Transverse colon (tissue), 4 donors: ENCODE data around the gene FHAD1. TPM values are rescaled to one million over a fixed set of nuclear protein-coding genes. Genes with fewer than 3 reads are reported as not detected.

Source experiments
- DNase-seq: peaks from one replicate; pipeline ENCODE4 v3.0.0-alpha.2; 2019
- H3K27ac ChIP-seq, 4 donors: fragments of 200-600 bp; sonication (generic); 2 replicates each; pipeline ENCODE4 v1.5.1; 2016 to 2018; ENCODE audit warnings: inconsistent platforms in 4 of 4
- H3K27me3 ChIP-seq: fragments of 200-600 bp; sonication (generic); 2 replicates; pipeline ENCODE4 v1.5.1; 2017; ENCODE audit warnings: inconsistent platforms
- H3K36me3 ChIP-seq, 4 donors: fragments of 200-600 bp; sonication (generic); 2 replicates each; pipeline ENCODE4 v1.5.1; 2017 to 2019; ENCODE audit warnings: inconsistent platforms in 4 of 4
- H3K4me1 ChIP-seq, 4 donors: fragments of 200-600 bp; sonication (generic); 2 replicates each; pipeline ENCODE4 v1.5.1; 2017 to 2020; ENCODE audit warnings: inconsistent platforms in 4 of 4
- H3K4me3 ChIP-seq, 4 donors: fragments of 200-600 bp; sonication (generic); 1 replicate in 1 of 4; 2 replicates in 3 of 4; pipeline versions ENCODE4 v1.5.1 to v1.6.1; 2017 to 2019; ENCODE audit warnings: inconsistent platforms in 4 of 4
- H3K9me3 ChIP-seq, 2 donors: fragments of 200-600 bp; sonication (generic); 2 replicates each; pipeline ENCODE4 v1.5.1; 2017 to 2019; ENCODE audit warnings: inconsistent platforms in 2 of 2
- CTCF ChIP-seq, 5 experiments: fragments of 200-600 bp in 3 of 5; fragments of 450-650 bp in 2 of 5; sonication (generic) in 3 of 5; IDR thresholded peaks; 1 replicate in 2 of 5; 2 replicates in 3 of 5; pipeline ENCODE4 v1.5.1; 2016 to 2017; ENCODE audit warnings: antibody characterized with exemption in 5 of 5, inconsistent platforms in 3 of 5, mild to moderate bottlenecking in 2 of 5, moderate library complexity in 1 of 5
- EP300 ChIP-seq: sonication (generic); formaldehyde crosslinking; IDR thresholded peaks from one replicate; pipeline ENCODE4 v1.6.1; 2017; ENCODE audit warnings: antibody characterized with exemption, low read depth
- POLR2A ChIP-seq: fragments of 450-650 bp; IDR thresholded peaks from one replicate; pipeline ENCODE4 v1.6.1; 2016; ENCODE audit warnings: antibody characterized with exemption, mild to moderate bottlenecking, moderate library complexity
- POLR2AphosphoS5 ChIP-seq, 3 donors: sonication (generic); formaldehyde crosslinking; IDR thresholded peaks; one replicate each; pipeline ENCODE4 v1.6.1; 2016; ENCODE audit warnings: antibody characterized with exemption in 3 of 3
- WGBS, 2 donors: methylation state at CpG; one replicate each; pipeline ENCODE4 v1.1.5; 2018; ENCODE audit warnings: low coverage in 1 of 2; 5-methylcytosine and 5-hydroxymethylcytosine counted together
- in situ Hi-C, 4 donors: fragments of 200-750 bp; cut with MboI; loops; one replicate each; pipeline versions ENCODE4 v1.15.0 to v1.15.1; 2017; ENCODE audit warnings: low sequenced_read_pairs in 3 of 4, low pct_ligation_motif_present in 1 of 4, low pct_unique_long_range_greater_than_20kb in 1 of 4
- intact Hi-C: fragments of 100-400 bp; cut with DNase I; formaldehyde crosslinking; loops from one replicate; pipeline ENCODE4 v1.15.1; 2023; ENCODE audit warnings: low total_unique reads
- total RNA-seq, 4 donors: library from RNA; depleted of rRNA; stranded (reverse); fragments of >200 nt; gene quantifications; one replicate each; pipeline ENCODE4 v1.1.0, GENCODE V29; 2016

The FHAD1 gene
- total RNA-seq, 4 donors from 2014 or later = 0.75 to 0.82 TPM; not detected in 2

- in situ Hi-C loops = no loop called here
- no peaks in the 10 kb centered on the region for H3K27me3 ChIP-seq
- intact Hi-C loops = no loop called here
- TF ChIP-seq POLR2AphosphoS5 (IDR thresholded peaks at IDR 0.05) (no peak), POLR2A (peak; percentile 9)
- H3K9me3 ChIP-seq = no peaks in the 10 kb centered on the region
- H3K36me3 ChIP-seq = no peaks in the 10 kb centered on the region
- peak overlapping the region; percentile 84 to 93 (median 88) for H3K27ac ChIP-seq
- DNase-seq = no peak
- no peak overlapping the region for H3K4me3 ChIP-seq
- peaks cover 43 to 82% (median 70%) of the 10 kb centered on the region in 4 donors for H3K4me1 ChIP-seq
- WGBS, 2 donors = 82% methylated on average over 10 of the region's 10 CpGs; no CpG with 5 or more reads in 1 of the 2 donors
Observed at GRCh38 chr1:15414445-15414983, 167.5 kb downstream of the FHAD1 start.

- peak overlapping the region; percentile 84 to 93 (median 88) for H3K27ac ChIP-seq
- intact Hi-C loops = no loop called here
- TF ChIP-seq POLR2AphosphoS5 (IDR thresholded peaks at IDR 0.05) = peak in 1 of 3 donors; percentile 24
- no peak for TF ChIP-seq CTCF (IDR thresholded peaks at IDR 0.05)
- no peak for TF ChIP-seq POLR2A
- H3K36me3 ChIP-seq = no peaks in the 10 kb centered on the region
- WGBS, 2 donors = 23 to 35% methylated on average over 5 to 18 of the region's 18 CpGs
- H3K4me3 ChIP-seq = no peak overlapping the region
- in situ Hi-C loops = no loop called here
- H3K9me3 ChIP-seq = no peaks in the 10 kb centered on the region
- peaks cover 38 to 97% (median 67%) of the 10 kb centered on the region in 4 donors for H3K4me1 ChIP-seq
- no peaks in the 10 kb centered on the region for H3K27me3 ChIP-seq
- peak; percentile 80 for DNase-seq
Observed at GRCh38 chr1:15417059-15417934, 170.3 kb downstream of the FHAD1 start.

- Histone ChIP-seq H3K36me3 (no peaks in the 10 kb centered on the region), H3K27ac (peak overlapping the region in 3 of 4 donors; percentile 0 to 90 (median 27)), H3K27me3 (no peaks in the 10 kb centered on the region), H3K4me3 (no peak overlapping the region), H3K9me3 (no peaks in the 10 kb centered on the region), H3K4me1 (peaks cover 43 to 97% (median 62%) of the 10 kb centered on the region in 4 donors)
- WGBS, 2 donors = 74% methylated on average over 18 of the region's 18 CpGs; no CpG with 5 or more reads in 1 of the 2 donors
- in situ Hi-C loops = no loop called here
- no peak for DNase-seq
- intact Hi-C loops = no loop called here
- no peak for TF ChIP-seq EP300
- no peak for TF ChIP-seq POLR2A
- no peak for TF ChIP-seq POLR2AphosphoS5 (IDR thresholded peaks at IDR 0.05)
- TF ChIP-seq CTCF (IDR thresholded peaks at IDR 0.05) = no peak
Observed at GRCh38 chr1:15418806-15419515, 171.9 kb downstream of the FHAD1 start.

- Histone ChIP-seq H3K27me3 (no peaks in the 10 kb centered on the region), H3K9me3 (no peaks in the 10 kb centered on the region), H3K4me3 (no peak overlapping the region), H3K36me3 (no peaks in the 10 kb centered on the region), H3K4me1 (peaks cover 49 to 93% (median 64%) of the 10 kb centered on the region in 4 donors), H3K27ac (peak overlapping the region; percentile 32 to 90 (median 84))
- WGBS, 2 donors = 60 to 83% methylated on average over 2 to 8 of the region's 8 CpGs
- no peak for TF ChIP-seq EP300
- TF ChIP-seq CTCF (IDR thresholded peaks at IDR 0.05) = peak in 2 of 5 experiments; percentile 15 to 17
- TF ChIP-seq POLR2AphosphoS5 (IDR thresholded peaks at IDR 0.05) = no peak
- no peak for TF ChIP-seq POLR2A
- intact Hi-C loops = no loop called here
- DNase-seq = no peak
- in situ Hi-C loops = no loop called here
Observed at GRCh38 chr1:15420853-15421465, 173.9 kb downstream of the FHAD1 start.
